ENCODE measurements around the gene SESN1. TPM values are rescaled to one million over a fixed set of nuclear protein-coding genes. Genes with fewer than 3 reads are reported as not detected.

Gene SESN1
- total and polyA plus RNA-seq, 9 of the 15 experiments (the other 6 are each of a cell fraction or from before 2014, with no cell fraction given): 3.1 to 13.0 (median 7.4) TPM

GRCh38 chr6:108989700-108990099 lies 104.9 kb downstream of the SESN1 start:
- WGBS (ENCODE audit: insufficient coverage, low coverage, missing lambda C conversion rate): 72% methylated on average over 3 of the region's 3 CpGs
- intact Hi-C loops (cut with micrococcal nuclease) (no loop called here), in situ Hi-C loops (cut with MboI) (no loop called here)
- DNase-seq (ENCODE audit: extremely low read depth in 1 of 4, low spot score in 3 of 4) (no peak), FAIRE-seq (no peak), ATAC-seq (no peak)
- no peaks in the 10 kb centered on the region for H3K27me3 ChIP-seq (ENCODE audit: control insufficient read depth in 2 of 2, insufficient read depth in 2 of 2, low read length in 2 of 2)
- no peak overlapping the region for H3K4me3 ChIP-seq
- H3K4me1 ChIP-seq (replicated peaks in 1 of 2; ENCODE audit: control insufficient read depth in 2 of 2, insufficient read depth in 2 of 2, low read length in 2 of 2): no peaks in the 10 kb centered on the region
- H3K27ac ChIP-seq (ENCODE audit: extremely low read depth, low read depth, low read length): no peak overlapping the region
- no TSS peak for BruUV-seq (replicated peaks)
- peaks cover 5% of the 10 kb centered on the region; the same call in 1 of the 3 replicates for H3K36me3 ChIP-seq (ENCODE audit: control insufficient read depth, insufficient read depth, low read length)
- H3K4me2 ChIP-seq (ENCODE audit: insufficient read depth, low read length): no peak overlapping the region
- H3K9me3 ChIP-seq (replicated peaks; ENCODE audit: control insufficient read depth, insufficient read depth, low read depth, low read length): no peaks in the 10 kb centered on the region
- POLR2A ChIA-PET: interaction anchor here (0.8 to 1.0 kb wide), 2 partner anchors 13 to 14 kb away, joined by 3 read pairs; no protein-coding TSS in a partner anchor
- TF ChIP-seq ETS1 (conservative IDR thresholded peaks at IDR 0.05; ENCODE audit: control insufficient read depth, low read depth, low read length): no peak
- H2AFZ ChIP-seq (ENCODE audit: low read depth, low read length): no peak overlapping the region
- no peaks in the 10 kb centered on the region for H3K79me2 ChIP-seq (ENCODE audit: control insufficient read depth, insufficient read depth, low read length)
- CTCF ChIA-PET (ENCODE audit: low intra/inter-chr PET ratio): no interaction called here
- no peaks in the 10 kb centered on the region for H3K9me1 ChIP-seq (ENCODE audit: control insufficient read depth, insufficient read depth, low read length)
- H4K20me1 ChIP-seq (replicated peaks; ENCODE audit: control insufficient read depth, insufficient read depth, low read length): no peaks in the 10 kb centered on the region
- H3K9ac ChIP-seq (ENCODE audit: insufficient read depth in 1 of 2, low read depth in 2 of 2, low read length in 2 of 2): no peak overlapping the region

GRCh38 chr6:108988765-108989164 lies 105.9 kb downstream of the SESN1 start:
- ChIA-PET POLR2A (interaction anchor here (1.0 to 1.1 kb wide), 2 partner anchors 18 to 19 kb away, joined by 3 read pairs; no protein-coding TSS in a partner anchor), CTCF (ENCODE audit: low intra/inter-chr PET ratio) (interaction anchor here (0.5 kb wide), 1 partner anchor 53 kb away, joined by 8 read pairs; no protein-coding TSS in a partner anchor)
- in situ Hi-C loops (cut with MboI): no loop called here
- ATAC-seq: no peak
- Histone ChIP-seq H3K9me3 (replicated peaks; ENCODE audit: control insufficient read depth, insufficient read depth, low read depth, low read length) (no peaks in the 10 kb centered on the region), H4K20me1 (replicated peaks; ENCODE audit: control insufficient read depth, insufficient read depth, low read length) (no peaks in the 10 kb centered on the region), H3K36me3 (ENCODE audit: control insufficient read depth, insufficient read depth, low read length) (peaks cover 5% of the 10 kb centered on the region; the same call in 1 of the 3 replicates), H3K9ac (ENCODE audit: insufficient read depth in 1 of 2, low read depth in 2 of 2, low read length in 2 of 2) (no peak overlapping the region), H3K9me1 (ENCODE audit: control insufficient read depth, insufficient read depth, low read length) (no peaks in the 10 kb centered on the region), H3K79me2 (ENCODE audit: control insufficient read depth, insufficient read depth, low read length) (no peaks in the 10 kb centered on the region), H3K27me3 (ENCODE audit: control insufficient read depth in 2 of 2, insufficient read depth in 2 of 2, low read length in 2 of 2) (no peaks in the 10 kb centered on the region), H2AFZ (ENCODE audit: low read depth, low read length) (no peak overlapping the region), H3K4me2 (ENCODE audit: insufficient read depth, low read length) (no peak overlapping the region), H3K4me3 (no peak overlapping the region), H3K4me1 (replicated peaks in 1 of 2; ENCODE audit: control insufficient read depth in 2 of 2, insufficient read depth in 2 of 2, low read length in 2 of 2) (no peaks in the 10 kb centered on the region), H3K27ac (ENCODE audit: extremely low read depth, low read depth, low read length) (no peak overlapping the region)
- FAIRE-seq: no peak
- intact Hi-C loops (cut with micrococcal nuclease): no loop called here
- 86% methylated on average over 5 of the region's 5 CpGs for WGBS (ENCODE audit: insufficient coverage, low coverage, missing lambda C conversion rate)
- no TSS peak for BruUV-seq (replicated peaks)
- no peak for DNase-seq (ENCODE audit: extremely low read depth in 1 of 4, low spot score in 3 of 4)
- no peak for TF ChIP-seq ZEB2 (IDR thresholded peaks at IDR 0.05)
- no peak for TF ChIP-seq ZNF3 (CRISPR knock-in tag; IDR thresholded peaks at IDR 0.05)
- no peak for TF ChIP-seq ZNF644 (tag; IDR thresholded peaks at IDR 0.05; ENCODE audit: low read depth)
- TF ChIP-seq ZNF76 (CRISPR knock-in tag; IDR thresholded peaks at IDR 0.05; ENCODE audit: borderline replicate concordance): no peak
- TF ChIP-seq MAFK (IDR thresholded peaks at IDR 0.05; ENCODE audit: low read length): no peak
- TF ChIP-seq NR4A1 (CRISPR knock-in tag; IDR thresholded peaks at IDR 0.05): no peak
- TF ChIP-seq NR4A1 (tag; IDR thresholded peaks at IDR 0.05): no peak
- TF ChIP-seq HMG20A (CRISPR knock-in tag; conservative IDR thresholded peaks at IDR 0.05): no peak
- TF ChIP-seq NCOA1 (IDR thresholded peaks at IDR 0.05; ENCODE audit: low read depth): no peak
